ENCODE measurements around the gene KCNK7.

DNA sequence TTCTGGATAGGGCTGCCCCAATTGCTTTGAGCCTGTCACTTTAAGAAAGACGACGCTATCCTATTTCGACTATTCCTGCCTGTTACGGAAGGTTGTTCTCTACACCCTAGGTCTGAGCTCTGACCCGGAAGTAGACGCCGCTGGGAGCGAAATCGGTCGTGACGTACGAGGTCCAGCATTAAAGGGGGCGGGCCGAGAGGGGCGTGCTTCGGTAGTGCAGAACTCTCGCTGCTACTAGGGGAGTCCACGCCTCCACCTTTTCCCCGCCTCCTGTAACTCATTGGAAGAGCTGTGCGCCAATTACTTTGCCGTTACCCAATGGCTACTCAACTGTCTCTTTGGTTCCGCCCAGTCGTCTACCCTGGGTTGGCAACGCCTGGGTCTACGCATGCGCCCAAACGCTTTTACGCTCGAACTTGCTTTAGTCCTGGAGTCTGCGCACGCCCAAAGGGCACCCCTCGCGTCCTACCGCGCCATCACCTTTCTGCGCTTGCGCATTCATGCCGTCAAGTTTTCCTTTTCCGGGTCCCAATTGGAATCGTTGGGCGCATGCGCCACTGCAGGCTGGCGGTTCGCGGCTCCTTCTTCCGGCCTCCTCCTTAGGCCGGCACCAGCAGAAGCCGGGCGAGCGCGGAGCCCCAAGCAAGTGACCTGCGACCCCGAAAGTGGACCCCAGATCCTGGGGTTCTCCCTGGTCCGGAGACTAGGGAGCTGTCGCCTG, 19.8 kb upstream of the KCNK7 start, which contains the start of gene PCNX3:
- peak in 1 of 7 experiments; percentile 28 for TF ChIP-seq CTCF (IDR thresholded peaks at IDR 0.05)
- TF ChIP-seq POLR2A (IDR thresholded peaks at IDR 0.05): peak in 2 of 3 donors; percentile 65 to 76

Measured in body of pancreas (tissue), 4 donors.